ENCODE results near the gene CEMIP2.
"Not testable (repeated sequence)": the region's sequence is repeated elsewhere in the genome, so short reads cannot be mapped to it uniquely, and the experiment has no call there.

CEMIP2 gene

GRCh38 chr9:71706176-71706575 lies 62.1 kb downstream of the CEMIP2 start:
- no peak for DNase-seq

- DNase-seq, result no peak
Measured at GRCh38 chr9:71704796-71705195, 63.5 kb downstream of the CEMIP2 start.

- DNase-seq, result no peak
Measured at GRCh38 chr9:71703172-71703872, 65.0 kb downstream of the CEMIP2 start.

- no peak for DNase-seq
Measured at GRCh38 chr9:71697882-71698281, 70.4 kb downstream of the CEMIP2 start.

GRCh38 chr9:71694332-71694731 lies 74.0 kb downstream of the CEMIP2 start:
- DNase-seq, result no peak

- no peak for DNase-seq
Measured at GRCh38 chr9:71693607-71694006, 74.7 kb downstream of the CEMIP2 start.

GRCh38 chr9:71692337-71692736 lies 76.0 kb downstream of the CEMIP2 start:
- no peak for DNase-seq

GRCh38 chr9:71691576-71691975 lies 76.7 kb downstream of the CEMIP2 start:
- DNase-seq, result not testable (repeated sequence)

- DNase-seq, result no peak
Measured at GRCh38 chr9:71690689-71691435, 77.5 kb downstream of the CEMIP2 start.

- no peak for DNase-seq
Measured at GRCh38 chr9:71690063-71690688, 78.1 kb downstream of the CEMIP2 start.

- DNase-seq, result no peak
Measured at GRCh38 chr9:71687676-71688075, 80.6 kb downstream of the CEMIP2 start.

- no peak for DNase-seq
Measured at GRCh38 chr9:71685988-71686387, 82.3 kb downstream of the CEMIP2 start.

- DNase-seq, result no peak
Measured at GRCh38 chr9:71685394-71685793, 82.9 kb downstream of the CEMIP2 start.

GRCh38 chr9:71684566-71684965 lies 83.7 kb downstream of the CEMIP2 start:
- no peak for DNase-seq

GRCh38 chr9:71683598-71684235 lies 84.6 kb downstream of the CEMIP2 start:
- no peak for DNase-seq

- no peak for DNase-seq
Measured at GRCh38 chr9:71681708-71682272, 86.5 kb downstream of the CEMIP2 start.

GRCh38 chr9:71681104-71681707 lies 87.1 kb downstream of the CEMIP2 start:
- no peak for DNase-seq

GRCh38 chr9:71680189-71680980 lies 87.9 kb downstream of the CEMIP2 start:
- no peak for DNase-seq

GRCh38 chr9:71678999-71679398 lies 89.3 kb downstream of the CEMIP2 start:
- no peak for DNase-seq

- no peak for DNase-seq
Measured at GRCh38 chr9:71677209-71677608, 91.1 kb downstream of the CEMIP2 start.

- DNase-seq, result no peak
Measured at GRCh38 chr9:71676460-71676859, 91.9 kb downstream of the CEMIP2 start.

- no peak for DNase-seq
Measured at GRCh38 chr9:71675857-71676165, 92.5 kb downstream of the CEMIP2 start.

Measured in stimulated activated CD4-positive, alpha-beta T cell treated with anti-CD3 and anti-CD28 coated beads, Interleukin-4, amount 100 ng/mL, for 1 hour (primary cell).